HG03159 (cell line): ENCODE measurements around the gene ZMYND11.

Source experiments
- ATAC-seq: cut with Tn5 transposase; IDR thresholded peaks from one replicate; pipeline ENCODE4 v1.9.1; 2021; ENCODE audit warnings: mild to moderate bottlenecking, moderate library complexity; ENCODE audit not compliant: unreplicated experiment

The ZMYND11 gene

DNA sequence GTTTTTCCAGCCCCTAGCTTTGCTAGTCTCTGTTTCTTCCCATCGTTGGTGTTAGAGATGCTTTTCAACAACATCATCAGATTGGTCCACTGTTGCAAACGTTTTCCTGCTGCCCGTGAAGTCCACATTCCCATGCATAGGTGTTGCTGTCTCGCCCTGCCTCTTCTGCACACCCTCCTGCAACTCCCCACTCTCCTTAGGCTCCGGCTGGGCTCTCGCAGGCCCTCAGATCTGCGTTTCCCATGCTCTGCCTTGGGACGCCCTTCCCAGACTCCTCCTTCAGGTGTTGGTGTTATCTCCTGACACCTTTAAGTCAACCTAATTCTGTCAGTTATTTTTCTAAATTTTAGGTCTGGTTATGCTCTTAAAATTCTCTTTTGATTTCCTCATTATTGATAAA is 55.0 kb downstream of the ZMYND11 start:
- no peak for ATAC-seq

DNA sequence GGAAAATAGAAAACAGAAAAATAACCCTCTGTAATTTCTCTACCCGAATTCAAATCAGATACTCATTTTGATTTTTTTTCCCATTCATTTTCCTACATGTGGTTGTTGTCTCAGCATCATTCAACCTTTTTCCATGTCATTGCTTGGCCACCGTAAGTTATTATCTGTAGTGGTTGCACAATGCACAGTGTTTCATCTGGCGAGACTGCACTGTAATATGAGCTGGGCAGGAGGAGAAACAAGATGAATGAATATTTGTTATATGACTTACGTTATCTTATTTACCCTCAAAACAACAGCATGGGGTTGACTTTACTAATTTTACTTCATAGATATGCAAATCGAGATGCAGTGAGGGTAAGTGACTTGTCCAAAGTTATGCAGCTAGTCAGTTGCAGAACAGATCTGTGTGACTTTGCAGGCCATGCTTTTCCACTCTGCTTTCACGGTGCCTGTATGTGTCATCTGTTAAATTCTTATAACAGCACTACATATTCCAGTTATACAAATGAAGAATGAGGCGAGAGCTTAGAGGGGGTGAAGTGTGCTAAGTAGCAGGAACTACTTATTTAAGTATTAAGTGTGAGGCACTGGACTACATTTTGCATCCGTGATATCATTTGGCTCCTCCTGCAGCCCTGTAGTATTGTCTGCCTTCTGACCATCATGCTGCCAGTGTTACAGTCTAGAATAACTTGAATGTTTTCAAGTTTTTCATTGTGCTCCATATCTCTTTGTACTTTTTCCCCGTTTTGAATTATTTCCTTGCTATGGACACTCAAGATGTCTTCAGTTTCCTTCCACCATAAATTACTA is 56.7 kb downstream of the ZMYND11 start:
- no peak for ATAC-seq

DNA sequence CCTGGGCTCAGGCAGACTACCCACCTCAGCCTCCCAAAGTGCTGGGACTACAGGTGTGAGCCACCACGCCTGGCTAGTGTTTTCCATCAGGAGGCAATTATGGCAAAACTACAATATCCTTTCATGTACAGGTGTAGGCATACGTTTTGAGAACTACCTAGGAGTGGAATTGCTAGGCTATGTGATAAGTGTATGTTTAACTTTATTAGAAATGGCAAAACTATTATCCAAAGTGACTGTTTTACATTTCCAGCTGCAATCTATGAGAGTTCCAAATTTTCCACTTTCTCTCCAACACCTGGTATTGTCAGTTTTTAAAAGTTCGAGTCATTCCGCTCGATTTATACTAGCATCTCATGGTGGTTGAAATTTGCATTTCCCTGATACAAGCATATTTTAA is 59.0 kb downstream of the ZMYND11 start:
- ATAC-seq: no peak

DNA sequence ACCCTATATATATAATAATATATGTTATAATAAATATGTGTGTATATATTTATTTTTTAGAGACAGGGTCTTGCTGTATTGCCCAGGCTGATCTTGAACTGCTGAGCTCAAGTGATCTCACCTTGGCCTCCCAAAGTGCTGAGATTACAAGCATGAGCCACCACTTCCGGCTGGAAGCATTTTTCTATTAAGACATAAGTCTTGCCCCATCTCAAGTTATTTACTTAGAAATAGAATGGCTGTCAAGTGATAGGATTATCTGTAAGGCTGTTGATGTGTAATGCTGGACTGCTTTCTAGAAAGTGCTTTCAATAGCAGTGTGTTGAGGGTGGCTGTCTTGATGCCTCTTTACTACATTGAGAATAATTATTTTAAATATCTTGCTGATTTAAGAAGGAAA is 65.2 kb downstream of the ZMYND11 start:
- no peak for ATAC-seq

DNA sequence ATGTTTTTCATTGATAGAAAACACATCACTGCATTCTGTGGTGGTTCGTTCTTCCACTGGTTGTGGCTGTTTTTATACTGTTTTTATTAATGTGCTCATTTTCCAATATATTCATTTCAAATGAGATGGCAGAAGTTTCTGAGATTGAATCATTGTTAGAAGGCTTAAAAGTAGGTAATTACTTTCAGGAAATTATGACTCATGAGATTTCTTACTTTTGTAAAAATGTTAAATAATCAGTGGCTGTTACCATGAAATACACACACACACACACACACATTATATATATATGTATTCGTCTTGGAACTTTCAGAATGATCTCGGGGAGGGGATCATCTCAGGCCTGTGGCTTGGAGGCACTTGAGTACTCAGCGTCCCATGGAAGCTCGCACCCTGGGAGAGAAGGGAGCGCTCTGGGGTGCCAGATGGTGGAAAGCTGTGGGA is 66.1 kb downstream of the ZMYND11 start:
- no peak for ATAC-seq

DNA sequence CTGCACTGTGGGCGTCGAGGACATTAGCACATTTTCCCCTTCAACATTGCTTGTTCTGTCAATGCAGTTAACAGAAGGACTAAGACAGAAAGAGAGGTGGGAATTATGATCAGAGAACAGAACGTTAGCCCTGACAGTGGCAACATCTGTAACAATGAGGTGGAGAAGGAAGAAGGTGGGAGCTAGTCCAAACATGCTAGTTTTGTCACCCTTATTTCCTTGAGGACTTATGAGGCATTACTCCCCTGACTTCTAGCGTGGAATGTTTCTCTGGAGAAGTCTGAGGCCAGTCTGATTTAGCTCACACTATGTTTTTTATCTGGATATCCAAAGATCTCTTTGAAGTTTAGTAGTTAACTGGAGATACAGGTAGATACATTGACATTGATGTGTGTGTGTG is 73.4 kb downstream of the ZMYND11 start:
- ATAC-seq: no peak

DNA sequence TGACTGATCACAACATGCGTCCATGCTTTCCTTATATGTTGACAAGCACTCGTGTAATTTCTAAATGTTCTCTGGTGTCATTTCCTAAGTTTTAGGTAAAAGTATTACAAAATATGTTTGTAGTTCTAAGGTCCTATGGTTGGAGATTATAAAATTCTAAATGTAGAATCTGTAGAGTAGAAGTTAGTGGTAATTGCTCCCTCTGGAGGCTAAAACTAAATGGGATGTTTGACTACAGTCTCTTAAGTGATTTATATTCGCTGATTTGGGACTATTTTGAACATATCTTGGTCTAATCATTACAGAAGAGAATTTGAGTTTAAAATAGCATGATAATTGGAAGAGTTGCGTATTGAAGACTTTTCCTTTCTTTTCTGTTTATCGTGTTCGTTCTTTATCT is 74.1 kb downstream of the ZMYND11 start:
- no peak for ATAC-seq

DNA sequence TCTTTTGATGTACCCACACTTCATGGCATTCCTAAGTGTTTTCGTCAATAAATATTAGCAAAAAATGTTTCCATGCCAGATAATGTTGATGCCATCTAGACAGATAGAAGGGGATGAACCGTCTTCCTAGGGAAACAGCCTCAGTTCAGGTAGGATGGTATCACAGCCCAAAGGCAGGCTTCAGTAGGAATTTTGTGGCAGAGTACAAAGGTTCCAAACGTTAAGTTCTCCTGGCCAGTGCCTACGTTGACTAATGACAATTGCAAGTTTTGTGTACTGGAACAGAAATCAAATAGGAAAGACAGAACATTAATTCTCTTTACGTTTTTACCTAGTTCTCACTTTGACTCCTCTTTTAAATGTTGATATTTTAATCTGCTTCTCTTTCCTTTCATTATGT is 75.0 kb downstream of the ZMYND11 start:
- ATAC-seq: no peak

DNA sequence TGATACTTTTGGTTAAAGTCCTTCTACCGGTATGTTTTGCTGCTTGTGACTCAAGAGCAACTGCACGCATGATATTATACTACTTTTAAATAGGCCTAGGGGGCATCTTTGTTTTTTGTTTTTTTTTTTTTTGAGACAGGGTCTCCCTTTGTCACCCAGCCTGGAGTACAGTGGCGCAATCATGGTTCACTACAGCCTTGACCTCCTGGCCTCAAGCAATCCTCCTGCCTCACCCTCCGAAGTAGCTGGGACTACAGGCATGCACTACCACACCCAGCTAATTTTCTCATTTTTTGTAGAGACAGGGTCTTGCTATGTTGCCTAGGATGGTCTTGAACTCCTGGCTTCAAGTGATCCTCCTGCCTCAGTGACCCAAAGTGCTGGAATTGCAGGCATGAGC is 80.2 kb downstream of the ZMYND11 start:
- ATAC-seq: no peak

DNA sequence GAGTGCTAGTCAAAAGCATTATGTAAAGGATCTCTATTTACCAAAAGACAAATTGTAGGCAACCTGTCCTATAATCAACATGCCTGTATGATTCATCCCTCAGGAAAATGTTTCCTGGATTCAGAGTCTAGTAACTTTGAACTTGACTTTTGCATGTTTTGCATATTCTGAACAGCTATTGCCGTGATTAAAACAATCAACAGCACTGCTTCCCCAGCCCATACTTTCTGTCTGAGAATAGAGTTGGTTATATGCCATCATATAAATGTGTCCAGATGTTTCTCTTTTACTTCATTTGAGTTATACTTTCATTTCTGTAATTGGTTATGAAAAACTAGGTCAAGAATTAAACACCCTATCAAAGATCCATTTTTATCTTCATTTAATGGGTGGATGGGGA is 83.5 kb downstream of the ZMYND11 start:
- ATAC-seq: no peak

DNA sequence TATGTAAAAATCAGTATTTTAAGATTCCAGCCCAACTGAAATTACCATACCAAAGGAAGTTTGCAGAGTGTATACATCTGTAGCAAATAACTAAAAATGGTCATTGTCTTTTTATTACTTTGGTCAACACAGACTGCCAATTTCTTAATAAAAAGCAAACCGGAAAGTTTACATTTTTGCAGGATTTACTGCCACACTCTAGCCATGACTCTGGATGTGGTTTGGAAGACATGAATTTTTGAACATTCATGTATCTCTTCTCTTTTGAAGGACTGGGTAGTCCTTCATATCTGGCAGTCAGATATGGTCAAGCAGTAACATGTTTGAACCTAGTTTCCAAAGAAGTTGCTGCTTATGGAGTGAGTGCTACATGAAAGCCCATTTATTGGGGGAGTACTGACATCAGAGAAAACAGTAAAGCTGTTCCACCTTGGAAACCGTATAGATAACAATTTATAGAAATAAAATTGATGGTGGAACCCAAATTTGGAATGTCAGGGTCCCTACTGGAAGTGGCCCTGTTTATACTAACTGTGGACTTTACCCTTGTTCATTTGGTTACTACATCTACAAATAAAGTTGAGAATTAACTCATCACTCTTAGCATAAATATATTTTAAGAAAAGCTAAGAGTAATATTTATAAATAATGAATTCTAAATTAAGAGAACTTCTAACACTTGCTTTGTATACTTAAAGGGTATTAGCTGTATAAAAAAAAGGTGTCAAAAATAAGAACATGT is 84.6 kb downstream of the ZMYND11 start:
- ATAC-seq: no peak

DNA sequence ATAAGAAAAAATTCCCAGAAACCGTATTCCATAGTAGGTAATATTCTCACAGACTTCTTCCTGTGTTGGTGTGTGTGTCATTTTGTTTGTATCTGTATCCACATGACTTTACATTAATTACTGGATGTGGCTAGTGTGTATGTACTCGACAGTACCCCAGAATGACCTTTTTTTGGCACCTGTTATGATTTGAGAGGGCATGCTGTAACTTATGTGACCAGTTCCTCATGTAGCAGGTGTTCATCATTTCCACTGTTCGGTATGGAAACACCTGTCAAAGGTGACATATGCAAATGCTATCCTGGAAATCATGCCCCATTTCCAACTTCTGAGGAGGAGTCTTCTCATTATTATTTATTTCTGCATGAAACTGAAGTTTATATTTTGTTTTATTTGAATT is 89.3 kb downstream of the ZMYND11 start:
- ATAC-seq: peak; percentile 60

DNA sequence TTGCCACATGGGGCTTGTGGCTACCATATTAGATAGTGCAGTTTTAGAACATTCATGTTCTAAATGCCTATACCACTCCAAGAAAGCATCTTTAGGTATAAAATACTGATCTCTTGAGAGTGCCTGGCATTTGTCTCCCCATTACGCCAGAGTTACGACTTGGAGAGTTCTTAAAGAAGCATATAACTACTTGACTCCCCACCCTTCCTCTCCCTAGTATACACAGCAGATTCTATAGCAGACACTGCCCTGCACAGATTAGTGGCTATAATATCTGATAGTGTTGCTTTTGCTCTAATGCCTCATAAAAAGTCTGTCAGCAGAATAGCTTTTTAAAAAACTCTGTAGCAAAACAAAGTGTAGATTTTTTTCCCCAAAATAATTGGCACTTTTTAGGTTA is 90.8 kb downstream of the ZMYND11 start:
- no peak for ATAC-seq

DNA sequence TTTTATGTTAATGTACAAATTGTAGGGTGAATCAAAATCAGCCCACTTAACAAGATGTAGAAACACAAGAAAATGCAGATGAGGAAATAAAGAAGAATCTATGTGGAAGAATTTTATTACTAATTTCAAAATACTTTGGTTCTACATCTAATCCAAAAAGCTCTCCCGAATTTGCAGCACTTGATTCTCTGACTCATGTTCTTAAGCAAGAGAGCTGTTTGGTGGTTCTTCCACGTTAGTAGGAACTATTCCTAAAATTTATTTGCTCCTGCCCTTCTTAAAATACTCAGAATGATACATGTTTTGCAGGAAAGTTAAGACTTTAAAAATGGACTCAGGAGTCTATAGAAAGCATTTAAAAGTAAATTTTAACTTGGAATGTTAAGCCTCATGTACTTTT is 91.8 kb downstream of the ZMYND11 start:
- no peak for ATAC-seq

DNA sequence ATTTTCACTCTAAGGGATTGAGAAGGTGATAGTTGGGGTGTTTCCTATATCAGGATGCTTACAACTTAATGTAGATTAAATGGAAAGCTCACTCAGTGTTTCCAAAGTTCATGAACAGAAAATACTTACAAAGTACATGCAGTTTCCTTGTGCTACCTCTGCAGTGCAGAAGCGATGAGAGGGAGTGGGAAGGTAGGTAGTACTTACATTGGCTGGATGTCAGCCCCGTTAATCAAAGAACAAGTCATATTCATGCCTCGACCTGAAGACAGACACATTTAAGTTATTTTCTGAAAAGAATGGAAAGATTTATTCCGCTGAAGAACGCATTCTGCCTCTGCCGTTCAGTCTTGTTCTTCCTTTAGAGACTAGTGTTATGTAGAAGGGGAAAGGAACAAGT is 93.1 kb downstream of the ZMYND11 start:
- ATAC-seq: no peak

DNA sequence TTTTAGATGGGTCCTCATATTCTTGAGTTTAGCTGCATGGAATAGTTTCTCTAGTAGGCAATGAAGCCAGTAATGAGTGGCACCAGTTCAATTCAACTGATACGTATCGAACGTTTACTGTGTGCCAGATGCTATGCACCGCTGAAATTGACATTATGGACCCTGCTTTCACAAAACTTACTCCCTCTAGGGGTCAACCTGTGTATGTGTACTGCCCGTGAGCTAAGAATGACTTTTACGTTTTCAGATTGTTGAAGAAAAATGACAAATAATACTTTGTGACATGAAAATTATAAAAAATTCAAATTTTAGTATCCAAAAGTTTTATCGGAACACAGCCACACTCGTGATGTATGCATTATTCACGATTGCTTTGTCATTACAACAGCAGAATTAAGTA is 95.5 kb downstream of the ZMYND11 start:
- no peak for ATAC-seq

DNA sequence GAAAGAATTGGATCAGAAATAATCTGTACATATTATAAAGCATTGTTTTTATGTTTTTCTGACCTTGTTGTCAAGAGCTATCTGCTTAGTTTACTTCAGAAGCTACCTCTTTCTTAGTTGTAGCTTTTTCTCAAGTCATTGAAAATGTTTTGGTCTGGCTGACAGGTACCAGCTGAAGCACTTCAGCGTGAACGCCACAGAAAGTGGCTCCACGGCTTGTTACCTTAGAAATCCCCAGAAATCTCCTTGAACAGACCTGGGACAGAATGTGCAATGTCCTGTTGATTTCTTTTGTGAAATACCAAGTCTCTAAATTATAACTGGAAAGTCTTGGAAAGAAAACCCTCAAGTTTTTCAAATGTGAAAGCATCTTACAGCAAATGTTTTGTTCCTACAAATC is 96.8 kb downstream of the ZMYND11 start:
- no peak for ATAC-seq

DNA sequence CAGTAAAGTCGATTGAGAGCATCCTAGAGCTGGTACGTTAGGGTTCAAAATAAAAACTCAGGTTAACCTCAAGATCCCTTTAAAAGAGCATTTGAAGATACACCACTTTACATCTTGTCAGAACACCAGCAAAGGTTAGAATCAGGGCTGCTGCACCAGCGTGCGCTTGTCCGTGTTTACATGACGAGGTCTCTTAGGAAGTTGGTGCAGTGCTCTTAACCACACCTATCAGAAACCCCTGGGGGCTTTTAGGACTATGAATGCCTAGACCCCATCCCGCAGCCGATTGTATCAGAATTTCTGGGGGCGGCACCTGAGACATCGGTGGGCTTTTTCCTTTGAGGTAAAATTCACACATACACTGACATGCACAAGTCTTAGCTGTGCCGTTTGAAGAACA is 97.6 kb downstream of the ZMYND11 start:
- no peak for ATAC-seq

DNA sequence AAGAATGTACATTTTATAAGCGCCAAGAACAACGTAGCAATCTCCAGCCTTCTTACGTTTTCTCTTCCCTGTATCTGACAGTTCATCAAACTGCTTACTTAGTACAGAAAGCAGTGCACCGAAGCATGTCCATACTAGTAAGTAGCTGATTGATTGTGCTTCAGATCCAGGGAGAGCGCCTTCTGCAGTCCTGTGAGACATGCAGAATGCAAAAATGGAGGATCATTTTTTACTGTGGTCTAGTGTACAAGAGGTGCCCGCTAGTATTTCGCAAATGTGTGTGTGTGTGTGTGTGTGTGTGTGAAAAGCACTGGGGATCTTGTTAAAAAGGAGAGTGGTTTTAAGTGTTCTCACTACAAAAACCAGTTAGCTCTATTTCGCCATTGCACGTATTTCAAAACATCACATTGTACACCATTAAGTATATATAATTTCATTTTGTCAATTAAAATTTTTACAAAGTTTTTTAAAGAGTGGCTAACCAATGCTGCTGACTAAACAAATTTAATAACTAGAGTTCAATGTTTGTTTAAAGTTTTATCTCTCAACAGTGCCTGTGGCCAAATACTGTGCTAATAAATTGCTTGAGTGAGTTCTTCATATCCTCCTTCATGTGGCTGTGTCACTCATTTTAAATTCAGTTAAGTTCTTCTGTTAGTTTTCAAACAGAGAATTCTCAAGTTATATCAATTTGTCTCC is 99.6 kb downstream of the ZMYND11 start:
- ATAC-seq: no peak

DNA sequence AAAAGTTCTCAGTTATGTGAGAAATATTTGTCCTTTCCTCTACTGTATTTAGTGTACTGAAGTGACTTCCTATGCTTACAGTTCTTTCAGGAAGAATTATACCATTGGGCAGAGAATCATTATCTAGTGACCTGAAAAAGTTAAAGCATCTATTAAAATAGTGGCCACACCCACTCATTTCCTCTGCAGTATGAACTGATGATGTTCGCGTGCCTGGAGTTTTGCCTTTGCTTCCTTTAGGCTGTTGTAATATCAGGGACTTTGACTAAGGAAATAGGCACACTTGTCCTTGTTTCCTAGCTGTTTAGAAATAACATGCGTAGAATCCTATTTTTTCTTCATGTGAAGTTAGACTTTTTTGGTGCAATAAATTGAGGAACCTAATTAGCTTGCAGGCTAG is 100.7 kb downstream of the ZMYND11 start:
- no peak for ATAC-seq

DNA sequence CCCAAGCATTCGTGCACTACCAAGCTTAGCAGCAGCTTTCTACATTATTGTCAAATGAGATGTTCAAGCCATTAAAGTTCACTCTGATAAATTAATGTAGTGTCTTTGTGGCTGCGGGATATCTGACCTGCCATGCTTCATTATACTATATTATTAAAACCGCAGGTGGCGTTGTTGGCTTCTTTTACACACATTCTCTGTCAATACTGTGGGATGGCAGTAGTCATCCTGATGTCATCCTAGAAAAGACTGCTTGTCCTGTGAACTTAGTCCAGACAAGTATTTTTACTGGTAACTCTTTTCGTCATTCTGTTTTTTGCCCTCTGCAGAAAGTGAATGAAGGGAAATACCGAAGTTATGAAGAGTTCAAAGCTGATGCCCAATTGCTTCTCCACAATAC is 103.9 kb downstream of the ZMYND11 start:
- ATAC-seq: no peak

DNA sequence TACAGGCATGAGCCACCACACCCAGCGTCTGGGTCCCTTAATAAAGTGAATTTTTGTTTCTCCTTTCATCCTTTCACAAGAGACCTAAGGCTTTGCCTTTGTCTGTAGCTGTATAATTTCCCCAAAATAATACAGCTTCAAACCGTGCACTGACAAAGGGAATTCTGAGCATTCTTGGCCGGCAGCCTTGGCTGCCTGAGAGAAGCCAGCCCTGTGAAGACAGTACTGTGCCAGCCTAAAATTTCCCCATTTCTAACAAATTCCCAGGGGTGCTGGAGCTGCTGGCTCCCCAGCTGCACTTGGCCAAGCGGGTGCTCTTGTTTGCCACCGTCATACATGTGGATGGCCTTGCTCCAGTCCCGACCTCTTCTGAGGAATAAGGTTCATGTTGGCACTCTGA is 106.2 kb downstream of the ZMYND11 start:
- ATAC-seq: no peak
